Islet precursor cell (in vitro differentiated cells): Measurements from ENCODE around the gene HTATSF1.

Experiments used
- DNase-seq: peaks from one replicate; pipeline ENCODE4 v3.0.0-alpha.2; 2018

HTATSF1 gene

GRCh38 chrX:136496764-136497555, 432 bp upstream of the HTATSF1 start:
- peak; percentile 86 for DNase-seq

GRCh38 chrX:136519069-136519468, 21.7 kb downstream of the HTATSF1 start:
- no peak for DNase-seq

GRCh38 chrX:136523770-136524169, 26.4 kb downstream of the HTATSF1 start:
- no peak for DNase-seq

GRCh38 chrX:136525738-136526606, 28.6 kb downstream of the HTATSF1 start:
- no peak for DNase-seq

GRCh38 chrX:136528645-136529315, 31.4 kb downstream of the HTATSF1 start:
- DNase-seq: peak; percentile 57

GRCh38 chrX:136529795-136530194, 32.4 kb downstream of the HTATSF1 start:
- DNase-seq: no peak

GRCh38 chrX:136531951-136532350, 34.6 kb downstream of the HTATSF1 start, which contains the start of gene VGLL1:
TSS of gene VGLL1 (plus strand) at chrX:136532215. CDS start at chrX:136536021, 3,806 bp downstream.
- peak; percentile 56 for DNase-seq

- no peak for DNase-seq
These were observed 36.7 kb downstream of the HTATSF1 start for GRCh38 chrX:136534131-136534530.

- DNase-seq: no peak
These were observed 41.4 kb downstream of the HTATSF1 start for GRCh38 chrX:136538811-136539210.

- no peak for DNase-seq
These were observed 42.8 kb downstream of the HTATSF1 start for GRCh38 chrX:136540226-136540625.

- DNase-seq: no peak
These were observed 43.9 kb downstream of the HTATSF1 start for GRCh38 chrX:136541294-136541693.

- no peak for DNase-seq
These were observed 44.9 kb downstream of the HTATSF1 start for GRCh38 chrX:136542281-136542680.

GRCh38 chrX:136546371-136546781, 49.0 kb downstream of the HTATSF1 start:
- no peak for DNase-seq

GRCh38 chrX:136549226-136549625, 51.8 kb downstream of the HTATSF1 start:
- no peak for DNase-seq

GRCh38 chrX:136551410-136551809, 54.0 kb downstream of the HTATSF1 start:
- no peak for DNase-seq

GRCh38 chrX:136555694-136556093, 58.3 kb downstream of the HTATSF1 start:
- DNase-seq: no peak
